NCI-H2196 (cell line): ENCODE measurements around the gene SPATA31A1.
"Not testable (repeated sequence)": the region's sequence is repeated elsewhere in the genome, so short reads cannot be mapped to it uniquely, and the experiment has no call there.

ENCODE experiments used
- DNase-seq: peaks from one replicate; lab custom pipeline; 2025; ENCODE audit not compliant: unreplicated experiment; lab: John Stamatoyannopoulos, UW

Gene SPATA31A1

DNA sequence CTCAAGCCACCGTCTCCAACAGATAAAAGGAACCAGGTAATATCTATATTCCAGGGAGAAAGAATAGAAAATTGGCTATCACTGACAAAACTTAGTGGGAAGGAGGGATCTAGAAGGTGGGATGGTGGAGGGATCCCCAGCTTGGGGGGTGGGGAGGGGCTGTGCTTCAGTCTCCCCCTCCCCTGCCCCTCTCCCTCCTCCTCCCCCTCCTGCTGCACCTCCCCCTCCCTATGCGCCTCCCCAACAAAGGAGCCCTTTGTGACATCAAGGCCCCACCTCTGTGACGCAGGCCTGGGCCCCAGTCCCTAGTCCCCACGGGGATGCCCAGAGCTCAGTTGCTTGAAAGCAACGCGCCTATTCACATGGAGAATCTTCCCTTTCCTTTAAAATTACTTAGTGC is at the start of gene SPATA31A1:
Gene SPATA31A1, plus strand, starts transcription at position 301 of the 400 bp plus-strand sequence. Its CDS starts 62 bp downstream, at position 363.
- not testable (repeated sequence) for DNase-seq

DNA sequence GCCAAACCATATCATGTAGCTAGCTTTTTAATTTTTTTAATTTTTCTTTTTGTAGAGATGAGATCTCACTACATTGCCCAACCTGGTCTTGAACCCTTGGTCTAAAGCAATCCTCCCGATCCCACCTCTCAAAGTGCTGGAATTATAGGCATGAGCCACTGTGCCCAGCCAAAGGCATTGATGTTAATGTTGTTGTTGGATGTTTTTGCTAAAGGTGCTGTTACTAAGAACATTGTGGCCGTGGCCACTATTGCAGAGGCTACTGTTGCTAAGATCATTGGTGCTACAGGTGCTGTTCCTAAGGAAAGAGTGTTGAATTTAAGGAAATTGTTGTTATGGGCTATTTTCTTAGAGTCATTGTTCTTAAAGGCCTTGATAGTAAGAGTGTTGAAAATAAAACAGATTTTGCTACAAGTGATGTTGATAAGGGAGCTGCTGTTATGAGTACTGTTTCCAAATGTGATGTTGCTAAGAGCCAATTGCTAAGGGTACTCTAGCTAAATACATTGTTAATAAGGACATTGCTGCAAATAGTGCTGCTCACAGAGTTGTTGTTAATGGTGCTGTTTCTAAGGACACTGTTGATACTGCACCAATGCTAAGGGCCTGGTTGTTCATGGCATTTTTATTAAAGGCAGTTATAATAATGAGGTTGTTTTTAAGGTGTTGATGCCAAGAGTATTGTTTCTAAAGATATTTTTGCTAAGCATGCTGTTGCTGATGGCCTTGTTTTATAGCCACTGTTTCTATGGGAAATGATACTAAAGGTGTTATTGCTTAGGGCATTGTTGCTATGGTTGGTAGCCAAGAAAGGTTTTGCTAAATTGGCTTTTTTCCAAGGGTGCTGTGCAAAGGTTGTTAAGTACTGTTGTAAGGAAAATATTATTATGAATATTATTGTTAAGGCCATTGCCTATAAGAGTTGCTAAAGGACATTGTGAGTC is 52.1 kb downstream of the SPATA31A1 start:
- not testable (repeated sequence) for DNase-seq

DNA sequence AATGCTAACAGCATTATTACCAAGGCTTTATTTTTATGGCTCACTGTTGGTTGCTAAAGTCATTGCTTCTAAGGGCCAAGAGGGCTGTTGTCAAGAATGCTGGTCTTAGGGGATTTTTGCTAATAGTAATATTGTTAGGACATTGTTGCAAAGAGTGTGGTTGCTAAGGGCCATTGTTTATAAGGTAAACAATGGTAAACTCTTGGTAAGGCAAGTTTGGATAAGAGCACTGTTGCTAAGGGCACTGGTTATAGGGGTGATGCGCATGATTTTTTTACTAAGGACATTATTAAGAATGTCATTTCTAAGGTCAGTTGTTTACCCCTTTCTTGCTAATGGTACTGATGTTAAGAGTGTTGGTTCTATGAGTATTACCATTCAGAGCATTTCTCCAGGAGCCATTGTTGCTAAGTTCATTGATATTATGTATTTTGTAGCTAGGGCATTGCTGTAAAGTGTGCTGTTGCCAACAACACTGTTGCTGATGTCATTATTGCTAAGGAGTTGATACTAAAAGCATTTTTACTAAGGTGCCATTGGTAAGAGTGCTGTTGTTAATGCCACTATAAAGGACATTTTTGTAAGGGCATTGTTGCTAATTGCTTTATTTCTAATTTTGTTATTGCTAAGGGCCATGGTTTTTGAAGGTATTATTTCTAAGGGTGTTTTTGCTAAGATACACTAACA is 55.9 kb downstream of the SPATA31A1 start:
- DNase-seq, result not testable (repeated sequence)
